Left kidney (tissue), 2 donors: Measurements from ENCODE around the gene SOBP. TPM values are rescaled to one million over a fixed set of nuclear protein-coding genes. Genes with fewer than 3 reads are reported as not detected.
A peak's percentile ranks its signal among the peaks of the same experiment; 100 is the strongest.
"Not testable (repeated sequence)": the region's sequence is repeated elsewhere in the genome, so short reads cannot be mapped to it uniquely, and the experiment has no call there.

Source experiments
- DNase-seq: peaks from one replicate; pipeline ENCODE4 v3.0.0-alpha.2; 2013
- polyA plus RNA-seq: library from polyadenylated mRNA; unstranded; fragments of 120-200 nt; gene quantifications from one replicate; pipeline ENCODE4 v1.2.1, GENCODE V29; 2013; ENCODE audit not compliant: insufficient read length

The SOBP gene
- polyA plus RNA-seq, 1 donor: 14.8 TPM

GRCh38 chr6:107488174-107488874 lies 1.6 kb upstream of the SOBP start:
- no peak for DNase-seq

GRCh38 chr6:107488875-107489635 lies 862 bp upstream of the SOBP start:
- DNase-seq: no peak

GRCh38 chr6:107490566-107491137 lies 735 bp downstream of the SOBP start:
- no peak for DNase-seq

- DNase-seq: peak; percentile 46
These were observed 1.3 kb downstream of the SOBP start for GRCh38 chr6:107491138-107491609.

- peak; percentile 46 for DNase-seq
These were observed 2.1 kb downstream of the SOBP start for GRCh38 chr6:107491760-107492660.

GRCh38 chr6:107493158-107494057 lies 3.5 kb downstream of the SOBP start:
- peak; percentile 82 for DNase-seq

GRCh38 chr6:107495196-107495643 lies 5.3 kb downstream of the SOBP start:
- DNase-seq: no peak

GRCh38 chr6:107495971-107496370 lies 6.1 kb downstream of the SOBP start:
- no peak for DNase-seq

GRCh38 chr6:107496892-107497684 lies 7.2 kb downstream of the SOBP start:
- DNase-seq: no peak

- no peak for DNase-seq
These were observed 14.5 kb downstream of the SOBP start for GRCh38 chr6:107504270-107505026.

- no peak for DNase-seq
These were observed 16.2 kb downstream of the SOBP start for GRCh38 chr6:107506145-107506544.

- no peak for DNase-seq
These were observed 19.6 kb downstream of the SOBP start for GRCh38 chr6:107509506-107509905.

GRCh38 chr6:107510108-107510507 lies 20.2 kb downstream of the SOBP start:
- DNase-seq: no peak

GRCh38 chr6:107511511-107511993 lies 21.6 kb downstream of the SOBP start:
- DNase-seq: no peak

- DNase-seq: no peak
These were observed 23.3 kb downstream of the SOBP start for GRCh38 chr6:107513214-107513613.

GRCh38 chr6:107515955-107516354 lies 26.0 kb downstream of the SOBP start:
- no peak for DNase-seq

- no peak for DNase-seq
These were observed 27.4 kb downstream of the SOBP start for GRCh38 chr6:107517274-107517673.

GRCh38 chr6:107519224-107519623 lies 29.3 kb downstream of the SOBP start:
- DNase-seq: not testable (repeated sequence)

GRCh38 chr6:107520706-107521105 lies 30.8 kb downstream of the SOBP start:
- not testable (repeated sequence) for DNase-seq
